IMR-90 (cell line): Measurements from ENCODE around the gene CCL28. TPM values are rescaled to one million over a fixed set of nuclear protein-coding genes. Genes with fewer than 3 reads are reported as not detected.

Source experiments
- ATAC-seq: fragments of 200-7000 bp; cut with Tn5 transposase; 2 replicates; pipeline ENCODE4 v1.9.1; 2020; ENCODE audit warnings: low read depth, mild to moderate bottlenecking, moderate library complexity
- BruUV-seq: library from RNA; stranded (reverse); fragments of 400-500 nt; replicated peaks from 2 replicates; lab custom pipeline; 2021; lab: Mats Ljungman, UMichigan
- CTCF ChIA-PET: fragments of 300-600 bp; formaldehyde crosslinking; extraction: SDS; loops from one replicate; lab custom pipeline; 2021; ENCODE audit warnings: antibody characterized with exemption; lab: Yijun Ruan, JAX
- POLR2A ChIA-PET: fragments of 300-600 bp; sonication (Branson Sonifier 250); formaldehyde crosslinking; loops from one replicate; lab custom pipeline; 2022; ENCODE audit warnings: antibody characterized with exemption; ENCODE audit not compliant: unreplicated experiment; lab: Charles Lee
- DNase-seq: peaks from one replicate; pipeline ENCODE4 v3.0.0; 2013
- H2AFZ ChIP-seq: replicated peaks from 2 replicates; pipeline ENCODE3; 2013; ENCODE audit warnings: low read length, mild to moderate bottlenecking; ENCODE audit not compliant: poor library complexity
- H2AK5ac ChIP-seq: 2 replicates; pipeline ENCODE4 v1.6.1; 2013; ENCODE audit warnings: low read depth, low read length, inconsistent platforms
- H2AK9ac ChIP-seq: replicated peaks from 2 replicates; pipeline ENCODE3; 2013; ENCODE audit warnings: mild to moderate bottlenecking, low read depth, low read length, moderate library complexity; ENCODE audit not compliant: poor library complexity
- H2BK120ac ChIP-seq: 2 replicates; pipeline ENCODE4 v1.6.1; 2013; ENCODE audit warnings: low read depth, low read length, inconsistent platforms
- H2BK15ac ChIP-seq: 3 replicates; pipeline ENCODE4 v1.6.1; 2013; ENCODE audit warnings: low read depth, low read length, inconsistent platforms
- H2BK20ac ChIP-seq: 2 replicates; pipeline ENCODE4 v1.6.1; 2013; ENCODE audit warnings: low read depth, mild to moderate bottlenecking, inconsistent platforms, low read length, moderate library complexity
- H2BK5ac ChIP-seq: 2 replicates; pipeline ENCODE4 v1.6.1; 2013; ENCODE audit warnings: mild to moderate bottlenecking, low read depth, low read length, inconsistent platforms; ENCODE audit not compliant: poor library complexity, severe bottlenecking
- H3K14ac ChIP-seq: replicated peaks from 2 replicates; pipeline ENCODE4 v1.6.1; 2013; ENCODE audit warnings: low read depth, low read length, inconsistent platforms
- H3K18ac ChIP-seq: 2 replicates; pipeline ENCODE4 v1.6.1; 2013; ENCODE audit warnings: low read depth, low read length, control low read depth
- H3K23ac ChIP-seq: 2 replicates; pipeline ENCODE4 v1.6.1; 2013; ENCODE audit warnings: low read depth, low read length, inconsistent platforms
- H3K27ac ChIP-seq: 2 replicates; pipeline ENCODE4 v1.5.1; 2013; ENCODE audit warnings: mild to moderate bottlenecking, control low read depth, low read length; ENCODE audit not compliant: insufficient read depth
- H3K27me3 ChIP-seq: 2 replicates; pipeline ENCODE4 v1.6.1; 2013; ENCODE audit warnings: low read length; ENCODE audit not compliant: control insufficient read depth, insufficient read depth
- H3K36me3 ChIP-seq: 2 replicates; pipeline ENCODE4 v1.6.1; 2013; ENCODE audit warnings: low read length, mixed read lengths; ENCODE audit not compliant: control insufficient read depth, insufficient read depth
- H3K4ac ChIP-seq: 2 replicates; pipeline ENCODE4 v1.6.1; 2013; ENCODE audit warnings: low read depth, low read length, inconsistent platforms
- H3K4me1 ChIP-seq: 2 replicates; pipeline ENCODE4 v1.6.1; 2013; ENCODE audit warnings: low read length, mixed read lengths; ENCODE audit not compliant: control insufficient read depth, insufficient read depth
- H3K4me2 ChIP-seq: 2 replicates; pipeline ENCODE4 v1.6.1; 2013; ENCODE audit warnings: low read depth, mild to moderate bottlenecking, control low read depth, low read length, moderate library complexity
- H3K4me3 ChIP-seq: 2 replicates; pipeline ENCODE4 v1.5.1; 2013; ENCODE audit warnings: low read depth, mild to moderate bottlenecking, control low read depth, low read length, moderate library complexity; ENCODE audit not compliant: insufficient read depth
- H3K56ac ChIP-seq: 2 replicates; pipeline ENCODE4 v1.6.1; 2013; ENCODE audit warnings: low read length, inconsistent platforms; ENCODE audit not compliant: insufficient read depth; ENCODE audit errors: extremely low read depth
- H3K79me1 ChIP-seq, 2 experiments: 2 replicates each; pipeline ENCODE4 v1.6.1; 2013; ENCODE audit warnings: low read length in 2 of 2, inconsistent platforms in 1 of 2, low read depth in 1 of 2
- H3K9ac ChIP-seq: 2 replicates; pipeline ENCODE4 v1.6.1; 2013; ENCODE audit warnings: low read depth, low read length, control low read depth
- H3K9me1 ChIP-seq: 2 replicates; pipeline ENCODE4 v1.6.1; 2013; ENCODE audit warnings: low read length, inconsistent platforms; ENCODE audit not compliant: insufficient read depth
- H3K9me3 ChIP-seq: 2 replicates; pipeline ENCODE4 v1.6.1; 2013; ENCODE audit warnings: low read length; ENCODE audit not compliant: control insufficient read depth, insufficient read depth
- H4K20me1 ChIP-seq: 2 replicates; pipeline ENCODE4 v1.6.1; 2013; ENCODE audit warnings: low read length, inconsistent platforms; ENCODE audit not compliant: insufficient read depth
- H4K5ac ChIP-seq: 2 replicates; pipeline ENCODE4 v1.6.1; 2013; ENCODE audit warnings: mild to moderate bottlenecking, low read depth, low read length, control low read depth
- H4K8ac ChIP-seq, 2 experiments: 2 replicates each; pipeline ENCODE4 v1.6.1; 2013; ENCODE audit warnings: low read depth in 2 of 2, low read length in 2 of 2, control low read depth in 1 of 2, inconsistent platforms in 1 of 2
- H4K91ac ChIP-seq: 2 replicates; pipeline ENCODE4 v1.6.1; 2013; ENCODE audit warnings: low read depth, low read length, inconsistent platforms; ENCODE audit not compliant: insufficient read depth
- BHLHE40 ChIP-seq: fragments of 150-350 bp; IDR thresholded peaks from 2 replicates; pipeline ENCODE4 v1.6.1; 2016; ENCODE audit warnings: mild to moderate bottlenecking, low read depth, low read length
- CEBPB ChIP-seq: IDR thresholded peaks from 2 replicates; pipeline ENCODE4 v1.6.1; 2012; ENCODE audit warnings: low read depth, low read length, improper control_type of control experiment
- CHD1 ChIP-seq: IDR thresholded peaks from 2 replicates; pipeline ENCODE4 v1.6.1; 2012; ENCODE audit warnings: low read depth, low read length, improper control_type of control experiment
- FOS ChIP-seq: fragments of 150-350 bp; IDR thresholded peaks from 2 replicates; pipeline ENCODE4 v1.6.1; 2016; ENCODE audit warnings: low read depth, low read length
- MAFK ChIP-seq: IDR thresholded peaks from 2 replicates; pipeline ENCODE4 v1.6.1; 2012; ENCODE audit warnings: low read depth, low read length, improper control_type of control experiment
- MXI1 ChIP-seq: IDR thresholded peaks from 2 replicates; pipeline ENCODE4 v1.6.1; 2012; ENCODE audit warnings: low read depth, mild to moderate bottlenecking, low read length, moderate library complexity, borderline replicate concordance
- NFE2L2 ChIP-seq: fragments of 150-350 bp; IDR thresholded peaks from 2 replicates; pipeline ENCODE4 v1.6.1; 2016; ENCODE audit warnings: low read depth, mild to moderate bottlenecking, low read length
- POLR2A ChIP-seq: IDR thresholded peaks from 2 replicates; pipeline ENCODE4 v1.6.1; 2012; ENCODE audit warnings: mild to moderate bottlenecking, low read depth, low read length
- RAD21 ChIP-seq: IDR thresholded peaks from 2 replicates; pipeline ENCODE4 v1.6.1; 2012; ENCODE audit warnings: low read length, improper control_type of control experiment
- RFX5 ChIP-seq: IDR thresholded peaks from 2 replicates; pipeline ENCODE4 v1.8.0; 2012; ENCODE audit warnings: low read depth, mild to moderate bottlenecking, low read length, moderate library complexity
- SMC3 ChIP-seq: fragments of 150-350 bp; IDR thresholded peaks from 2 replicates; pipeline ENCODE4 v1.6.1; 2016; ENCODE audit warnings: low read depth, mild to moderate bottlenecking, antibody characterized with exemption, low read length, moderate library complexity
- WGBS, 2 experiments: methylation state at CpG; one replicate each; pipeline versions ENCODE4 v1.1.5 to v1.1.7; 2013; ENCODE audit warnings: missing lambda C conversion rate in 2 of 2; ENCODE audit not compliant: insufficient read length in 1 of 2; ENCODE audit errors: extremely low coverage in 2 of 2; 5-methylcytosine and 5-hydroxymethylcytosine counted together
- dilution Hi-C: fragments of 300-500 bp; cut with HindIII; formaldehyde crosslinking; loops from one replicate; pipeline ENCODE4 v1.14.3; 2018; ENCODE audit warnings: low sequenced_read_pairs; ENCODE audit not compliant: unreplicated experiment
- in situ Hi-C: fragments of 300-500 bp; cut with MboI; formaldehyde crosslinking; loops from 3 replicates; pipeline ENCODE4 v1.14.3; 2019; ENCODE audit warnings: low sequenced_read_pairs, inconsistent platforms, mixed read lengths
- intact Hi-C: fragments of 100-400 bp; cut with micrococcal nuclease; formaldehyde crosslinking; loops from 2 replicates; pipeline ENCODE4 v1.10.0; 2022
- polyA plus RNA-seq, 3 experiments: library from polyadenylated mRNA; depleted of rRNA; stranded (reverse); fragments of >200 nt; gene quantifications; 2 replicates each; pipeline ENCODE4 v1.2.3, GENCODE V29; 2012; ENCODE audit warnings: low replicate concordance in 1 of 3
- total RNA-seq: library from RNA; depleted of rRNA; stranded (reverse); fragments of >200 nt; gene quantifications from 2 replicates; pipeline ENCODE4 v1.2.3, GENCODE V29; 2012
- TF ChIP-seq, protein P1 (sequence below): conservative IDR thresholded peaks from 2 replicates; pipeline ENCODE4 v1.5.1; 2012; ENCODE audit warnings: mild to moderate bottlenecking, low read depth, low read length, improper control_type of control experiment
- TF ChIP-seq, protein P2 (sequence below): fragments of 150-350 bp; IDR thresholded peaks from 2 replicates; pipeline ENCODE4 v1.6.1; 2017; ENCODE audit warnings: mild to moderate bottlenecking, antibody characterized with exemption, low read length, low read depth

Gene CCL28
- total and polyA plus RNA-seq, 2 of the 4 experiments (the other 2 are of a cell fraction), result under 0.01 to 0.02 TPM

DNA sequence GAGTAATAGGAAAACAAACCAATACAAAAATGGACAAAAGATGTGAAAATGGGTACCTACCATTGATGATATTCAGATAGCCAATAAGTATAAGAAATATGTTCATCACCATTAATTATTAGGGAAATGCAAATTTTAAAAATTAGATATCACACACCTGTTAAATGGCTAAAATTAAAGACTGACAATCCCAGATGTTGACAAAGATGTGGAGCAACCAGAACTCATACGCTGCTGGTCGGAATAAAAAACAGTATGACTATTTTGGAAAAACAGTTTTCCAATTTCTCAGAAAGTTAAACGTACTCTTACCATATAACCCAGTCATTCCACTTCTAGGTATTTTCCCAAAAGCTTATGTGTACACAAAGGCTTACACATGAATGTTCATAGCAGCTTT is 44.4 kb upstream of the CCL28 start:
- in situ Hi-C loops (no loop called here), dilution Hi-C loops (no loop called here), intact Hi-C loops (no loop called here)
- Histone ChIP-seq H4K20me1 (no peaks in the 10 kb centered on the region), H3K9me3 (no peaks in the 10 kb centered on the region), H2AFZ (no peak overlapping the region), H3K36me3 (peaks cover 3% of the 10 kb centered on the region), H3K9ac (no peak overlapping the region), H3K9me1 (no peaks in the 10 kb centered on the region), H3K14ac (no peak overlapping the region), H3K4me2 (no peak overlapping the region), H4K91ac (no peak overlapping the region), H2BK15ac (no peak overlapping the region), H2BK20ac (no peak overlapping the region), H3K18ac (no peak overlapping the region), H2AK5ac (no peak overlapping the region), H2AK9ac (no peak overlapping the region), H2BK5ac (no peak overlapping the region), H4K5ac (no peak overlapping the region), H3K4me3 (no peak overlapping the region), H2BK120ac (no peak overlapping the region), H3K4me1 (no peaks in the 10 kb centered on the region), H3K79me1 (peaks cover 4 to 11% of the 10 kb centered on the region in 2 experiments; a peak in 2 of 4 replicates), H3K27me3 (no peaks in the 10 kb centered on the region), H4K8ac (no peak overlapping the region), H3K4ac (no peak overlapping the region), H3K27ac (no peak overlapping the region), H3K23ac (no peak overlapping the region), H3K56ac (no peak overlapping the region)
- ChIA-PET POLR2A (no interaction called here), CTCF (no interaction called here)
- TF ChIP-seq RAD21, result no peak
- TF ChIP-seq SMC3, result no peak
- TF ChIP-seq, protein P1, sequence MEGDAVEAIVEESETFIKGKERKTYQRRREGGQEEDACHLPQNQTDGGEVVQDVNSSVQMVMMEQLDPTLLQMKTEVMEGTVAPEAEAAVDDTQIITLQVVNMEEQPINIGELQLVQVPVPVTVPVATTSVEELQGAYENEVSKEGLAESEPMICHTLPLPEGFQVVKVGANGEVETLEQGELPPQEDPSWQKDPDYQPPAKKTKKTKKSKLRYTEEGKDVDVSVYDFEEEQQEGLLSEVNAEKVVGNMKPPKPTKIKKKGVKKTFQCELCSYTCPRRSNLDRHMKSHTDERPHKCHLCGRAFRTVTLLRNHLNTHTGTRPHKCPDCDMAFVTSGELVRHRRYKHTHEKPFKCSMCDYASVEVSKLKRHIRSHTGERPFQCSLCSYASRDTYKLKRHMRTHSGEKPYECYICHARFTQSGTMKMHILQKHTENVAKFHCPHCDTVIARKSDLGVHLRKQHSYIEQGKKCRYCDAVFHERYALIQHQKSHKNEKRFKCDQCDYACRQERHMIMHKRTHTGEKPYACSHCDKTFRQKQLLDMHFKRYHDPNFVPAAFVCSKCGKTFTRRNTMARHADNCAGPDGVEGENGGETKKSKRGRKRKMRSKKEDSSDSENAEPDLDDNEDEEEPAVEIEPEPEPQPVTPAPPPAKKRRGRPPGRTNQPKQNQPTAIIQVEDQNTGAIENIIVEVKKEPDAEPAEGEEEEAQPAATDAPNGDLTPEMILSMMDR, result no peak
- TF ChIP-seq RFX5, result no peak
- TF ChIP-seq MAFK, result no peak
- no peak for TF ChIP-seq BHLHE40
- TF ChIP-seq, protein P2, sequence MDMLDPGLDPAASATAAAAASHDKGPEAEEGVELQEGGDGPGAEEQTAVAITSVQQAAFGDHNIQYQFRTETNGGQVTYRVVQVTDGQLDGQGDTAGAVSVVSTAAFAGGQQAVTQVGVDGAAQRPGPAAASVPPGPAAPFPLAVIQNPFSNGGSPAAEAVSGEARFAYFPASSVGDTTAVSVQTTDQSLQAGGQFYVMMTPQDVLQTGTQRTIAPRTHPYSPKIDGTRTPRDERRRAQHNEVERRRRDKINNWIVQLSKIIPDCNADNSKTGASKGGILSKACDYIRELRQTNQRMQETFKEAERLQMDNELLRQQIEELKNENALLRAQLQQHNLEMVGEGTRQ, result no peak
- no peak for TF ChIP-seq CEBPB
- TF ChIP-seq NFE2L2, result no peak
- no peak for TF ChIP-seq MXI1
- no peak for TF ChIP-seq POLR2A
- no peak for TF ChIP-seq CHD1
- TF ChIP-seq FOS, result no peak
- DNase-seq (no peak), ATAC-seq (no peak)
- BruUV-seq, result no TSS peak
- WGBS, 2 experiments, result 93% methylated on average over 2 of the region's 3 CpGs; no CpG with 5 or more reads in 1 of the 2 experiments
